ENCODE results near the gene IZUMO1R. TPM values are rescaled to one million over a fixed set of nuclear protein-coding genes. Genes with fewer than 3 reads are reported as not detected.
"Not testable (repeated sequence)": the region's sequence is repeated elsewhere in the genome, so short reads cannot be mapped to it uniquely, and the experiment has no call there.

IZUMO1R gene
- total RNA-seq, 4 donors from 2014 or later, result not detected

DNA sequence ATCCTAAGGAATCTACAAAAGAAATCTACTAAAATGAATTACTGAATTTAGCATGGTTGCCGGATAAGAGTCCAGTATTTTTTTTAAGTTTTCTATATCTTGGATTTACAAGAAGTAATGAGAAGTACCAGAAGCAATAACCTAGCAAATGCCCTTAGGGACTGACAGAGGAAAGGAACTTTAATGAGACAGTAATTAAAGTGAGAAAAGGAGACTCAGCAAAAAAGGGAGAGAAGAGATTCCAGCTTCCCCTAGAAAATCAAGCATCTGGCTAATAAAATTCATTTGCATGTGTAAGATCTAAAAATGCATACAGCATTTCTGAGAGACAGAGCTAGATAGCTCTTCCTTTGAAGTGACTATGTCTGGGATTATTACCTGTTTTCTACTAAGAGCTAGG lies 39.1 kb downstream of the IZUMO1R start:
- Histone ChIP-seq H3K27me3 (no peaks in the 10 kb centered on the region), H3K9me3 (no peaks in the 10 kb centered on the region), H3K27ac (no peak overlapping the region), H3K4me1 (no peaks in the 10 kb centered on the region), H3K36me3 (no peaks in the 10 kb centered on the region), H3K4me3 (replicated peaks in 1 of 3) (no peak overlapping the region)
- TF ChIP-seq POLR2A (IDR thresholded peaks at IDR 0.05), result no peak
- TF ChIP-seq, protein P1, sequence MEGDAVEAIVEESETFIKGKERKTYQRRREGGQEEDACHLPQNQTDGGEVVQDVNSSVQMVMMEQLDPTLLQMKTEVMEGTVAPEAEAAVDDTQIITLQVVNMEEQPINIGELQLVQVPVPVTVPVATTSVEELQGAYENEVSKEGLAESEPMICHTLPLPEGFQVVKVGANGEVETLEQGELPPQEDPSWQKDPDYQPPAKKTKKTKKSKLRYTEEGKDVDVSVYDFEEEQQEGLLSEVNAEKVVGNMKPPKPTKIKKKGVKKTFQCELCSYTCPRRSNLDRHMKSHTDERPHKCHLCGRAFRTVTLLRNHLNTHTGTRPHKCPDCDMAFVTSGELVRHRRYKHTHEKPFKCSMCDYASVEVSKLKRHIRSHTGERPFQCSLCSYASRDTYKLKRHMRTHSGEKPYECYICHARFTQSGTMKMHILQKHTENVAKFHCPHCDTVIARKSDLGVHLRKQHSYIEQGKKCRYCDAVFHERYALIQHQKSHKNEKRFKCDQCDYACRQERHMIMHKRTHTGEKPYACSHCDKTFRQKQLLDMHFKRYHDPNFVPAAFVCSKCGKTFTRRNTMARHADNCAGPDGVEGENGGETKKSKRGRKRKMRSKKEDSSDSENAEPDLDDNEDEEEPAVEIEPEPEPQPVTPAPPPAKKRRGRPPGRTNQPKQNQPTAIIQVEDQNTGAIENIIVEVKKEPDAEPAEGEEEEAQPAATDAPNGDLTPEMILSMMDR (IDR thresholded peaks at IDR 0.05), result no peak
- DNase-seq, result no peak
- 86 to 90% methylated on average over 1 of the region's 1 CpG for WGBS, 2 donors
- intact Hi-C loops (cut with DNase I), result no loop called here

DNA sequence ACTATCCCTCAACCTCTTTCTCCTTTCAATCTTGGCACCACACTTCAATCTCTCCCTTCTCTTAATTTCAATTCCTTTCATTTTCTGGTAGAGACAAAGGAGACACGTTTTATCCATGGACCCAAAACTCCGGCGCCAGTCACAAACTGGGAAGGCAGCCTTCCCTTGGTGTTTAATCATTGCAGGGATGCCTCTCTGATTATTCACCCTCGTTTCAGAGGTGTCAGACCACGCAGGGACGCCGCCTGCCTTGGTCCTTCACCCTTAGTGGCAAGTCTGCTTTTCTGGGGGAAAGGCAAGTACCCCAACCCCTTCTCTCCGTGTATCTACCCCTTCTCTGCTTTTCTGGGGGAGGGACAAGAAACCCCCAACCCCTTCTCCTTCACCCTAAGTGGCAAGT lies 41.9 kb downstream of the IZUMO1R start:
- 89 to 91% methylated on average over 8 of the region's 8 CpGs for WGBS, 2 donors
- intact Hi-C loops (cut with DNase I); H3K4me1 ChIP-seq; H3K27ac ChIP-seq; H3K9me3 ChIP-seq; DNase-seq; H3K27me3 ChIP-seq; H3K36me3 ChIP-seq; H3K4me3 ChIP-seq (replicated peaks in 1 of 3): not testable (repeated sequence)

DNA sequence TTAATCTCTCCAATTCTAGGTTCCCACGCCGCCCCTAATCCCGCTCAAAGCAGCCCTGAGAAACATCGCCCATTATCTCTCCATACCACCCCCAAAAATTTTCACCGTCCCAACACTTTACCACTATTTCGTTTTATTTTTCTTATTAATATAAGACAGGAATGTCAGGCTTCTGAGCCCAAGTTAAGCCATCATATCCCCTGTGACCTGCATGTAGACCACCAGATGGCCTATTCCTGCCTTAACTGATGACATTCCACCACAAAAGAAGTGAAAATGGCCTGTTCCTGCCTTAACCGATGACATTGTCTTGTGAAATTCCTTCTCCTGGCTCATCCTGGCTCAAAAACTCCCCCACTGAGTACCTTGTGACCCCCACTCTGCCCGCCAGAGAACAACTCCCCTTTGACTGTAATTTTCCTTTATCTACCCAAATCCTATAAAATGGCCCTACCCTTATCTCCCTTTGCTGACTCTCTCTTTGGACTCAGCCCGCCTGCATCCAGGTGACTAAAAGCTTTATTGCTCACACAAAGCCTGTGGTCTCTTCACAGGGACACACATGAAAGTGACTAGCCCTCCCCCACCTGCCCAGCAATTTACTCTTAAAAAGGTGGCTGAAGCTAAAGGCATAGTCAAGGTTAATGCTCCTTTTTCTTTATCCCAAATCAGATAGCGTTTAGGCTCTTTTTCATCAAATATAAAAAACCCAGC lies 46.6 kb downstream of the IZUMO1R start:
- WGBS, 2 donors, result 88 to 94% methylated on average over 10 of the region's 10 CpGs

More for the DNA sequence above, 46.6 kb downstream of the IZUMO1R start:
- H3K36me3 ChIP-seq; H3K4me1 ChIP-seq; H3K4me3 ChIP-seq (replicated peaks in 1 of 3); H3K27ac ChIP-seq; intact Hi-C loops (cut with DNase I); H3K9me3 ChIP-seq; H3K27me3 ChIP-seq; DNase-seq: not testable (repeated sequence)

Other genes starting within 250 kb of the IZUMO1R start
- 10 to 100 TPM; 18.4 to 21.7 (median 19.1) TPM for gene PANX1, start 175.7 kb upstream of the IZUMO1R start, total RNA-seq
- 1 to 10 TPM in 3 of 4 donors, under 1 TPM in 1; 0.81 to 9.4 (median 4.4) TPM for gene GPR83, start 96.8 kb downstream of the IZUMO1R start, total RNA-seq
- gene MRE11, start 189.3 kb downstream of the IZUMO1R start, total RNA-seq, result 10 to 100 TPM; 18.4 to 25.0 (median 22.8) TPM
- 10 to 100 TPM; 29.8 to 61.4 (median 32.2) TPM for gene ANKRD49, start 189.4 kb downstream of the IZUMO1R start, total RNA-seq
- gene C11orf97, start 207.9 kb downstream of the IZUMO1R start, total RNA-seq, result not detected
- 1 to 10 TPM; 3.8 to 7.4 (median 6.0) TPM for gene FUT4, start 239.3 kb downstream of the IZUMO1R start, total RNA-seq